GM19324 (cell line): ENCODE data around the gene TRIM42.

ENCODE experiments used
- ATAC-seq: cut with Tn5 transposase; IDR thresholded peaks from one replicate; pipeline ENCODE4 v1.9.1; 2021; ENCODE audit warnings: mild to moderate bottlenecking, moderate library complexity; ENCODE audit not compliant: unreplicated experiment, low FRiP score

TRIM42 gene

GRCh38 chr3:140677764-140678163 is at the start of gene TRIM42:
Gene TRIM42 (plus strand): TSS chr3:140678064. CDS start chr3:140678230, 166 bp downstream.
- ATAC-seq: no peak

- ATAC-seq: no peak
Measured at GRCh38 chr3:140628606-140629005, 49.3 kb upstream of the TRIM42 start.

DNA sequence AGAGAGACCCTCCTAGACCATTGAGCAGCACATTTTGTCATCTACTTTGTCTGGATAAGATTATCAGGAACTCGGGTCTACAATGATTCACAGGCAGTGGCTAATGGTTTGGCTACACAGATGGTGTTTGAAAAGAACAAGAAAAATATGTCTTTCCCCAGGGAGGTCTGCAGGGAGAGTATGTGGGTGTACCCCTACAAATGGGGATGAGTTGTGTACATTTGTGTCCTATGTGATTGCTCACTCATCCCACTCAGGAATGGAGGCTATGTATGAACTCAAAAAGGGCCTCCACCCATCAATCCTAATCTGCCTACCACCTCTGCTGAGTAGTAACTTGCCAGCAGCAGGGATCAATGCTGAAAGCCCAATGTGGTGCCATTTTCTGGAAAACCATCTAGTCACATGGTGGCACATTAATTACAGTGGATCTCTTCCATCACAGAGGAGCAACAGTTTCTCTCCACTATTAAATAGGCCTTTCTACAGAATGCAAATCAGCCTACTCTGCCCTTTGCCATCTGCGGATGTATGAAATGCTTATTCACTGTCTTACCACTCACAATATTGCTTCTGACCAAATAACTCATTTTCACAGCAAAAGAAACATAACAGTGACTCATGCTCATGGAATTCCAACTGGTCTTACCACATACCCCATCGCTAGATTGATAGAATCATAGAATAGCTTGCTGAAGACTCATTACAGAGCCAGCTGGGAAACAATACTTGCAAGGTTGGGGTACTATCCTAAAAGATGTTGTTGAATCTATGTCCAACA is 48.3 kb upstream of the TRIM42 start:
- no peak for ATAC-seq

DNA sequence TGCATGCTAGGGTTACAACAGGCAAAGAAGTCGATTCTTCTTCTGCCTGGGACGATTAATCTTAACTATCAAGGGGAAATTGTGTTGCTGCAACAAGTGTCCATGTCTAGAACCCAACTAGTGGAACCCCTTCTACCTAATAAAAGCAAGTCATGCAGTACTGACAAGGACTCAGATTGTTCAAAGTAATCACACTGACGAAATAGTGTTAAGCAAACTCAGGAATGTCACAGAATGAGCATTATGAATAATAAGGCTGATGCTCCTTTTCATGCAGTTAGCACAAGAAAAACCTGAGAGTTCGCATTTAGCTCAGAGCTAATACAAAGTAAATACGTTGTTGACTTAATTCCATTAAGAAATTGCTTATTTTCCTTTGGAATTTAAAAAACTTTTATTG is 47.5 kb upstream of the TRIM42 start:
- ATAC-seq: no peak

GRCh38 chr3:140630866-140631265 is 47.0 kb upstream of the TRIM42 start:
- ATAC-seq: no peak

DNA sequence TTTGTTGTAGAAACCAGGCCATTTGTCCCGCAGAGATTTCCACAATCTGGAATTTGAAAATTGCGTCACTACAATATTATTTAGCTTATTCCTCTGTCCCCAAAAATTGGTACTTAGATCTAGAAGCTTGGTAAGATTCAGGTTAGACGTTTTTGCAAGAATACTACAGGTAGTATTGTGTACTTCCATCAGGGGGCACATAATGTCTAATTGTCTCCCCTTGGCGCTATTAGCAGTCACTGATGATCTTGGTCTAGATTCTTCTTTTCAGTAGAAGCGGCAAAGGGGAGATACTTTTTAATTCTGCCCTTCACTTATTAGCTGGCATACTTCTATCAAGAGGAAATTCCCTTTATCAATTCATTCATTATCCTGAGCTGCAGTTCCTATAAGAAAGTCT is 42.6 kb upstream of the TRIM42 start:
- no peak for ATAC-seq

DNA sequence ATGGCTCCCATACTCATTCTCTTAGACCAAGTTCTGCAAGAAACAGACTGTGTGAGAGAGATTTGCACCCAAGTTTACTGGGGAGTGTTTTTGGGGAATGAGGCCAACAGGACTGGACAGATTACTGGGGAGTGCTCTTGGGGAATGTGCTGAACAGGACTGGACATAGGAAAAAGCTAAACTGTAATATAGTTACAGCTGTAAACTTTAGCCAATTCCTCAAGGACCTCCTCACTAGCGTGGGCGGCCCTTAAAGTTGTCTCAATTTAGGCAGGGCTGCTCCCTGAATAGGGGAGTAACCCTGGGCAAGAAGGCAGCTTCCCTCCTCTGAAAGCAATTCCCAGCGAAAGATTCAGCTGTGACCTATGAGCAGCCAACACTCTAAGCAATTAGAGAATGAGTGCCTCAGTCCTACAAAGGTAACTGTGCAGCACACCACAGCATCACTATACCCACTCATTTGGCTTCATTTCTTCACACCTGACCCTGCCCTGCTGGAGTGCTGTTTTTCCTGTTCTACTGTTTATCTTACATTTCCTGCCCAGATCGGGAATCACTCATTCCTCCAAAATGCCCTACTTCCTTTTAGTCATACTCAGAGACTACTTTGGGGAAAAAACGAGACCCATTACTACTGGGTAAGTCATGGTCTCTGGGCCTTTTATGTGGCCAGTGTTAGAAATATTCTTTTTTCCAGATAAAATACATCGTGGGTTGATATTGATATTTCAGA is 41.3 kb upstream of the TRIM42 start:
- ATAC-seq: no peak

DNA sequence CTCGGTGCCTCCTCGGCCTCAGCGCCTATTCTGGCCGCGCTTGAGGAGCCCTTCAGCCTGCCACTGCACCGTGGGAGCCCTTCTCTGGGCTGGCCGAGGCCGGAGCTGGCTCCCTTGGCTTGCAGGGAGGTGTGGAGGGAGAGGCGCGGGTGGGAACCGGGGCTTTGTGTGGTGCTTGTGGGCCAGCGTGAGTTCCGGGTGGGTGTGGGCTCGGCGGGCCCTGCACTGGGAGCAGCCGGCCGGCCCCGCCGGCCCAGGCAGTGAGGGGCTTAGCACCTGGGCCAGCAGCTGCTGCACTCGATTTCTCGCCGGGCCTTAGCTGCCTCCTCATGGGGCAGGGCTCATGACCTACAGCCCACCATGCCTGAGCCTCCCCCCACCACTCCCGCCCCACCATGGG is 26.6 kb upstream of the TRIM42 start:
- no peak for ATAC-seq

DNA sequence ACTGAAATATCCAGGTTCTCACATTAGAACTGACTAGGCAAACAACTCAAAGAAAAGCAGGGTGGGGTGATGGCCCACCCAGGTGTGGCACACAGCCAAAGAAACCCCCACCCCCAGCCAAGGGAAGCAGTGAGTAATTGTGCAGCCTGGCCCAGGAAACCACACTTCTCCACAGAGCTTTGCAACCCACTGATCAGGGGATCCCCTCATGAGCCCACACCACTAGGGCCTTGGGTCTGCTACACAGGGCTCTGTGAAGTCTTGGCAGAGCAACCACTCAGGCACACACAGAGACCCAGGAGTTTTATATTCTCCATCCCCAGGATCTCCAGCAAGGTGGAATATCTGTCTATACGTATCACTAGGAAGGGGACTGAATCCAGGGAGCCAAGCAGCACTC is 22.2 kb upstream of the TRIM42 start:
- ATAC-seq: no peak

GRCh38 chr3:140664111-140664510 is 13.8 kb upstream of the TRIM42 start:
- no peak for ATAC-seq

DNA sequence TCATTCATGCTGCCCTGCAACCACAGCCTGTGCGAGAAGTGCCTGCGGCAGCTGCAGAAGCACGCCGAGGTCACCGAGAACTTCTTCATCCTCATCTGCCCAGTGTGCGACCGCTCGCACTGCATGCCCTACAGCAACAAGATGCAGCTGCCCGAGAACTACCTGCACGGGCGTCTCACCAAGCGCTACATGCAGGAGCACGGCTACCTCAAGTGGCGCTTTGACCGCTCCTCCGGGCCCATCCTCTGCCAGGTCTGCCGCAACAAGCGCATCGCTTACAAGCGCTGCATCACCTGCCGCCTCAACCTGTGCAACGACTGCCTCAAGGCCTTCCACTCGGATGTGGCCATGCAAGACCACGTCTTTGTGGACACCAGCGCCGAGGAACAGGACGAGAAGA is 4.7 kb downstream of the TRIM42 start:
- ATAC-seq: no peak

GRCh38 chr3:140686128-140686527 is 8.3 kb downstream of the TRIM42 start:
- ATAC-seq: no peak

DNA sequence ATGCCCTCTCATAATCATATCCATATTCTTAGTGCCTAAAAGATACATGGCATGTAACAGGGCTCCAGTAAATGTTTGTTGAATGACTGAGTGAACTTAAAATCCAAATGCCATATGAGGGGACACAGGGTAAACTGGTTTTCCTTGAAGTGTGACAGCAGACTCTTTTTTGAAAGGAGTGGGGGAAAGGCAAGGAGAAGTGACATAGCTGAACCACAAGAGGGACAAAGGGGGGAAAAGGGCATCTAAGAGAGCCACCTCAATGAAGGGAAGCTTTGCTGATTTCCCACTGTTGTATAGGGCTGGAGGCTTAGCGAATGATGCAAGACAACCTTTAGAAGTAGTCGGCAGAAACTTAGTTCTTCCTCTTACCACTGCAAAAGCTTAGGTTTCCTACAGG is 9.1 kb downstream of the TRIM42 start:
- no peak for ATAC-seq

- ATAC-seq: peak; percentile 42
Measured at GRCh38 chr3:140695361-140696061, 17.6 kb downstream of the TRIM42 start.

GRCh38 chr3:140699516-140700231 is 21.8 kb downstream of the TRIM42 start:
- ATAC-seq: no peak

GRCh38 chr3:140702281-140702680 is 24.4 kb downstream of the TRIM42 start:
- ATAC-seq: no peak

- ATAC-seq: no peak
Measured at GRCh38 chr3:140703496-140703895, 25.6 kb downstream of the TRIM42 start.

- no peak for ATAC-seq
Measured at GRCh38 chr3:140704733-140705132, 26.9 kb downstream of the TRIM42 start.

DNA sequence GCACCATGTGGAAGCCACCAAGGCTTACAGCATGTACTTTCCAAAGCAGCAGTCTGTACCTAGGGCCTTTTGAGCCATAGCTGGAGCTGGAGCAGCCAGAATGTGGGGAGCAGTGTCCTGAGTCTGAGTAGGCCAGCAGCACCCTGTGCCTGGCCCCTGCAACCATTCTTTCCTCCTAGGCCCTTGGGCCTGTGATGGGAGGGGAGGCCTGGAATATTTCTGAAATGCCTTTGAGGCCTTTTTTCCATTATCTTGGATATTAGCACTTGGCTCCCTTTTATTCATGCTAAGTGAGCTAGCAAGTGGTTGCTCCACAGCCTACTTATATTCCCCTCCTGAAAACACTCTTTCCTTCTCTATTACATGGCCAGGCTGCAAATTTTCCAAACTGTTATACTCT is 28.1 kb downstream of the TRIM42 start:
- no peak for ATAC-seq

DNA sequence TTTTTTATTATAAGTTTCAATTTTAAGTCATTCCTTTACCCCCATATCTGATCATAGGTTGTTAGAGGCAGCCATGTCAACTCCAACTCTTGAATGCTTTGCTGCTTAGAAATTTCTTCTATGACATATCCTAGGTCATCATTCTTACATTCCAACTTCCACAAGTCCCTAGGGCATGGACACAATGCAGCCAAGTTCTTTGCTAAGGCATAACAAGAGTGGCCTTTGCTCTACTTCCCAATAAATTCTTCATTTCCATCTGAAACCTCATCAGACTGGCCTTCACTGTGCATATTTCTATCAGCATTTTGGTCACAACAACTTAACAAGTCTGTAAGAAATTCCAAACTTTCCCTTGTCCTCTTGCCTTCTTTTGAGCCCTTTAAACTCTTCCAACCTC is 28.5 kb downstream of the TRIM42 start:
- ATAC-seq: no peak

DNA sequence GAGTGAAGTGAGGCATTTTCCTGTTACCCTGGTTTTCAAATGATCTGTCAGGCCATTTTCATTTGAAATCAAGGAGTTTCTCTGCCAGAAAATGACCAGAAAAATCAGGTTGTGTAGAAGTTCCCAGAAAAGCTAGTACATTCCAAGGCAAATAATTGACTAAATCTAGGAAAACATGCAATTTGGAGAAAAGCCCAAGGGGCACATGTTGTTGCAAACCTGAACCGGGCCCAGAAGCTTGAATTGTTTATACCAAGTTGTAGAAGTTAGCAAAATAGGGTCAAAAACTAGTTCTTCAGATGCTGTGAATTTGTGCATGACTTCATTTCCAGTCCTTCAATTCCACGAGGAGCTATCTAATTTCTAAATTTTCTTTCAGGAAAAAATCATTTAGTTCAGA is 31.0 kb downstream of the TRIM42 start:
- no peak for ATAC-seq
